Fibroblast of the conjunctiva (primary cell): Measurements from ENCODE around the gene HLX.

ENCODE experiments used
- DNase-seq: peaks from one replicate; pipeline ENCODE4 v3.0.0-alpha.2; 2010; ENCODE audit warnings: low read depth

The HLX gene

DNA sequence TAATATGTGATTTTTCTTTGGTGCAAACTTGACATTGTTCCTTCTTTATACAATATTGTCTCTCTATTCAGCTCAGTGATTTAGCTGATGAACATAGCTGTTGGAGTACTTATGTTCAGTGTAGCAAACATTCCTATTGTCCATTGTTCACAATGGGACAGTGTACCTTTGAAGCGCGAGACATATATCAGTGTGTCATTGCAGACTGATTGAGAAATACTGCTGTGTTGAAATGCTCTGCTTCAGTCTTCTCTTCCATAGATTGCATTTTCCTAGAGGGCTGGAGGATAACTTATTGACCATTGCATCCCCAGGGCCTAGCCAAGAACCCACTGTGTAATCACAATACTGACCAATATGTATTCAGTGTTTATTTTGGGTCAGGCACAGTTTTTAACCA lies 46.5 kb downstream of the HLX start:
- no peak for DNase-seq

DNA sequence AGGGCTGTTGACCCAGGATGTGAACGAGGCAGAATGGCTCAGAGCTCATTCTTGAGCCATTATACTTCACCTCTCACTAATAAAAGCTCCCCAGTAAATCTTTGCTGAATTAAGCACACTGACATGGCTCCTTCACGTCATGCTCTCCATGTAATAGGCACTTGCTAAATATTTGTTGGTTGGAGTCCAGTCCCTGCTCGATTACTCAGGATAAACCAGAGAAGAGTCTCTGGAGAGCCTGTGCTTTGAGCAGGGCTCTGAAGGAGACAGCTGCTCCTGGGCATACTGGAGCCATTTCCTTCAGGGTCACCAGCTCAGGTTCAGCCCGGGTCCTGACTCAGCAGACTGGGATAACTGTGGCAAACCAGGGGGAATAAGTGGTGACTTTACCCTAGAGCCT lies 46.9 kb downstream of the HLX start:
- DNase-seq: peak; percentile 16

DNA sequence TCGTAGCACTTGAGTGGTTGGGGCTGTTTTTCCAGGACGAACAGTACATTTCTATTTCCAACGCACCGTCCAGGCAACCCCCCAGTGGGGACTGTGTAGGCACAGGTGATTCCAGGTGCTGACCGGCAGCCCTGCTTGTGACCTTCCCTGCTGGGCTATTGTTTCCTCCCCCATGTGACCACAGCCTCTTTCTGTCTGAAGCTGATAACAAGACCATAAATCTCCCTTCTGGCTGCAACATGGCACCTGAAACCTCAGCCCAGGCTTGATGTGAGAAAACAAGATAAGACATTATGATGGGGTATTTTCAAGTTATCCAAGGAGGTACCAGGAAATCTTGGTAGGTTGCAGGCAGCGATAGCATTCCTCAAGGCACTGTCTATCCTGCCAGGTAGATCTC lies 48.2 kb downstream of the HLX start:
- DNase-seq: no peak

DNA sequence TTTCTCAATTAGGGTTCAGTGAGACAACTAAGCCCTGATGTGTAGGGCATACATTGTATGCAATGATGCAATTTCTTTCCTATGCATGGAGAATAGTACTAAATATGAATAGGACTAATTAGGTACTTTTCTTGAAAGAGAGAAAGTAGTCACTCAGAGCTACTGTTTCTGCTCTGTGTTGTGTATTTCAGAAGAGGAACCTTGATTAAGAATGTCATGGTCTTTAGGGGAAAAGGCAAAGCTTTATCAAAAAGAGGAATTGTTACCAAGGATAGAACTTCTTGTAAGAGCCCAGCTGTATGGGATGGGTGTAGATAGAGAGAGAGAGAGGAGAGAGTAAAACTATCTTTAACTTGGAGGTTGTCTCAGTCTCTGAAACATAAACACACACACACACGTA lies 49.1 kb downstream of the HLX start:
- DNase-seq: no peak

DNA sequence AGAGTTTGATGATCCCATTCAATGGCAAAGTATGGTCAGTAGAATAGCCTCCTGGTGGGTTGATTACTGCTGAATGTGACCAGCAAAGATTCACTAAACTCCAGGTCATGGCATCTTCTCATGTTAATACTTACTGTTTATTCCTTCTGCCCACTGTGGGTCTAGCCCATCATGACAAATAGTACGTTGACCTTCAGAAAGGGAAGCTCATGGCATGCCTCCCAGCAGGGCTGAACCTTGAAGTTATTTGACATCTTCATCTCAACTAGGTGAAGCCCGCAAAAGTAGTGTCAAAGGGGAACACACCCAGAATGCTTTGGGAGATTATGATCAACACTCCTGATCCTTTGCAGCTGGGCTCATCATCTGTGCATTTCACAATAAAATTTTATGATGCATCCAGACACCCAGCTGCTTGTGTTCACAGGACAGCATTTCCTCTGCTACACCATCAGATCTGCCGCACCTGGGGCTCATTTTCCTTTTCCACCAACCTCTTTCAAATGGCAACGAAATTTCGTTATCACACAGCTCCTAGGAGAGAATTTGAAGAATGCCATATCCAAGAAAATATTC lies 49.6 kb downstream of the HLX start:
- no peak for DNase-seq

GRCh38 chr1:220929304-220929703 lies 50.1 kb downstream of the HLX start:
- no peak for DNase-seq
